CD4-positive, alpha-beta T cell treated with Interleukin-17A for 4 hours (primary cell): ENCODE measurements around the gene HOXA5.

Experiments
- DNase-seq: peaks from one replicate; pipeline ENCODE4 v3.0.0-alpha.2; 2020; ENCODE audit warnings: mixed read lengths

HOXA5 gene

DNA sequence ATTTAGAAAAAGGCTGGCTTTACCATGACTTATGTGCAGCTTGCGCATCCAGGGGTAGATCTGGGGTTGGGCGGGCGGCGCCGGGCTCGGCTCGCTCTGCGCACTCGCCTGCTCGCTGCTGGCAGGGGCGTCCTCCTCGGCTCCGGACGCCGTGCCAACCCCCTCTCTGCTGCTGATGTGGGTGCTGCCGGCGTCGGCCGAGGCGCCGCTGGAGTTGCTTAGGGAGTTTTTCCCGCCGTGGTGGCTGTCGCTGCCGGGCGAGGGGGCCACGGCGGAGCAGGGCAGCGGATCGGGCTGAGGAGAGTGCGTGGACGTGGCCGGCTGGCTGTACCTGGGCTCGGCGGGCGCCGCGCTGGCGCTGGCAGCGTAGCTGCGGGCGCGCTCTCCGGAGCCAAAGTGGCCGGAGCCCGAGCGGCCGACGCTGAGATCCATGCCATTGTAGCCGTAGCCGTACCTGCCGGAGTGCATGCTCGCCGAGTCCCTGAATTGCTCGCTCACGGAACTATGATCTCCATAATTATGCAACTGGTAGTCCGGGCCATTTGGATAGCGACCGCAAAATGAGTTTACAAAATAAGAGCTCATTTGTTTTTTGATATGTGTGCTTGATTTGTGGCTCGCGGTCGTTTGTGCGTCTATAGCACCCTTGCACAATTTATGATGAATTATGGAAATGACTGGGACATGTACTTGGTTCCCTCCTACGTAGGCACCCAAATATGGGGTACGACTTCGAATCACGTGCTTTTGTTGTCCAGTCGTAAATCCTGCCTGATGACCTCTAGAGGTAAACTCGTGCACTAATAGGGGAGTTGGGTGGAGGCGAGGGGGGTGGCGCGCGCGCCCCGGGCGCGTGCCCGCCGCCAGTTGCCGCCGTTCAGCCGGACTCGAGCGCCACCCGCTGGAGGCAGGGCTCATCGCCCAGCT lies at the start of gene HOXA5:
Gene HOXA5, minus strand, starts transcription at position 659 of the 927 bp plus-strand sequence. Its CDS starts 74 bp downstream, at position 585.
- DNase-seq: no peak

DNA sequence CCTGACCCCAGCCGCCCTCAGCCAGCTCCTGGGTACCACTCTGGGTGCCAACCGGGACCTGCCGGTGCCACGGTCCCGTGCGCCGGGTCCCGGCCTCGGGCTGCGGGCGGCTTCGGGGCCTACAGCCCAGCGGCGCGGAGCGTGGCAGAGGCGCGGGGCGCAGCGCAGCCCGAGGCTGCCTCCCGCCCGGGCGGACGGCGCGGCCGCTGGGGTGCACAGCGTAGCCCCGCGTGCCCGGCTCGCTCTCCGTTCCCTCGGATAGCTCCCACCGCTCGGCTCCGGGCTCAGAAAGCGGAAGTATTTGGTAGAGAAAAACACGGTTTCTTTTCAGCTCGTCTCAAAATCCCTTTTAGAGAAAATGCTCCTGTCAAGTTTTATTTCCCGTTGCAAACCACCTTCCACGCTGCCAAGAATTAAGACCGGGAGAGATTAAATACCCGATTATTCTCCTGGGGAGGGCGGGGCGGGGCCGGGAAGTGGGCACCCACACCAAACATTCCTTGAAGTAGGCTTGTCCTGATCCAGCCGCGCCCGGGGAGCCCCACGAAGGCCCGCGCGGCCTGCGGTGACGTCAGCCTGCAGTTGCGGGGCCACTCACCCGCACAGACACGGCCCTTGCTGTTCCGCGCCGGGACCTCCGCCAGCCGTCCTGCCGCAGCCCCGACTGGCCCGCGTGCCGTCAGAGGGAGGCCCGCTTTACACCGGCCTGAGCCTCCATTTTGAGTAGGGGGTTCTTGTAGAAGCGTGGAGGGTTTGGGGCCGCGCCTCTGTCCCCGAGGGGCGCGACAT lies 49.3 kb upstream of the HOXA5 start:
- no peak for DNase-seq

DNA sequence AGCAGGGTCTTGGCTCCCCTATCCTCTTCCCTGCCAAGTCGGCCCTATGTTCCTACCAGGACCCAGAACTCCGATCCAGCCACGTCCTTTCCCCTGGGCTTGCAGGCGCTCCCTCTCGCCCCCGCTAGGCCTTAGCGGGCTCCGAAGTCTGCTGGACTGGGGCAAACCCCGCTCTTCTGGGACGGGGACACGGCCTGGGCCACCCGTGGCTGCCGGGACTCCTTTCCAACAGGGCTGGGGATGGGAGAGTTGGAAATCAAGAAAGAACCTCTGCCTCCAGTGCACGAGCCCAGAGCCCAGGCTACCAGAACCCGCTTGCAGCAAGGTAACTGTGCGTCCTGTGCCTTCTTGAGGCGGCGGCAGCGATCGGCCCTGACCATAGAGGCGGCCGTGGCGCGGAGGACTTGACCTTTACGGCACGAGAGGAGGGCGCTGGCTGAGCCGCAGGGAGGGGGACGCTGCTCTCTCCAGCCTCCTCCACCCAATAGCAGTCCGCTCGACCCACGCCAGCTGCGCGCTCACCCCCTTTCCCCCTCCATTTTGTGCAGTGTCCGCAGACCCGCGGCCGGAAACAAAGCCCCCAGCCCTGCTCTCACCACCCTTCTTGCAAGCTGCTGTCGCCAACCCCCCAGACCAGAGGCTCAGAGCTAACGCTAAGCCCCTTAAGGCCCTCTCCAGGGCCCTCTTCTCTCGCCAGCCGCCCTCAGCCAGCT lies 48.5 kb upstream of the HOXA5 start:
- no peak for DNase-seq

DNA sequence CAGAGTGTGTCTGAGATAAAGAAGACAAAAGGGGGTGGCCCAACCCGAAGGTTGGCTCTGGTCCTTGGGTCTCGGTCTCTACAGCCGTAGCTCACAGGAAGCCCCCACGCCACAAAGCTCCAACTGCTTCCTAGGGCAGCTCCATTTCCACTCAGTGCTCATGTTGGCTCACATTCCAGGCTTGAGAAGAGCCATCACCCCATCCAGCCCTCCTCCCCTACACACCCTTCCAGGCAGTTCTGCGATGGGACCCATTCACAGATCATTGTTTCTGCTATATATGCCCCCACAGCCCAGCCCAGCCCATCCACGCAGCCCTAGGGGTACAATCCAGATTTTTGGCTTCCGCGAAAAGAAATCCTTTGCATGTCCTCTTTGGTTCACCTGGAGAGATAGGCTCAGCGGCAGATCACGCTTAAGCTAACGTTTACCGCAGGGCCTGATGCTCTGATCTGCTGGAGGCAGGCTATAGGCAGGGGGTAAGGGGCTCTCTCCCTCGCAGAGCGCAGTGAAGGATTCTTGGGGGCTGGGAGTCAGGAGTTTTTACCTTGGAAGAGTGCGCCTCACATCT lies 47.8 kb upstream of the HOXA5 start:
- no peak for DNase-seq

DNA sequence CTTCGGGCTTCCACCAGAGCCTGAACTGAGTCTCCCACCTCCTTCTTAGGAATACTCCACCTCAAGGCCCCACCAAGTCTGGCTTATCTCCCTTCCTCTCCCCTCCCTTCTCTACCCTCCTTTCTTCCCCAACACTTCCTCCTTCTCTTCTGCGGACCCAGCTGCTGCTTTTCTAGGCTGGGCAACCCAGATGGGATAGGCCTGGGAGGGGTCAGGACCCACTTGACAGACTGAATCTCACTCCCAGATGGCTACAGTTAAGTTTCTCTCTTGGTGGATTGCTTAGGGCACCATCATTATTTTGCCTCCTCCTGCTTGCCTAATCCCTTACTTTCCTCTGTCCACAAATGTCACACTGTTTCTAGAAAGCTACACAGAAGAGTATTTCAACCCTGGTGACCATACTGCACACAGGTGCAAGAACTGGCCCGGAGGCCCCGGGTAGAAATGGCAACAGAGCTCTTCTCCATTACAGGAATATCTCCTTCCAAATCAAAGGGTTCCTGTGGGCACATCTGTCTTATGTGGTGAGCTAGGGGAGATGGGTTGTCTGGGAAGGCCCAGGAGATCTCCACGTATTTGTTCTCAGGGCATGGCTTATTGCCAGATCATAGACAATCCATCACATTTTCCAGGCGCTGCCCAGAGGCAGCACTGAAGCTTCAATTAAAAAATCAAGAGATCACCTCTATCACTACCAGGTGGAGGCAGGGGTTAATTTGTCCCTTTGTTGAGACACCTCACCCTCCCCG lies 46.7 kb upstream of the HOXA5 start:
- no peak for DNase-seq

DNA sequence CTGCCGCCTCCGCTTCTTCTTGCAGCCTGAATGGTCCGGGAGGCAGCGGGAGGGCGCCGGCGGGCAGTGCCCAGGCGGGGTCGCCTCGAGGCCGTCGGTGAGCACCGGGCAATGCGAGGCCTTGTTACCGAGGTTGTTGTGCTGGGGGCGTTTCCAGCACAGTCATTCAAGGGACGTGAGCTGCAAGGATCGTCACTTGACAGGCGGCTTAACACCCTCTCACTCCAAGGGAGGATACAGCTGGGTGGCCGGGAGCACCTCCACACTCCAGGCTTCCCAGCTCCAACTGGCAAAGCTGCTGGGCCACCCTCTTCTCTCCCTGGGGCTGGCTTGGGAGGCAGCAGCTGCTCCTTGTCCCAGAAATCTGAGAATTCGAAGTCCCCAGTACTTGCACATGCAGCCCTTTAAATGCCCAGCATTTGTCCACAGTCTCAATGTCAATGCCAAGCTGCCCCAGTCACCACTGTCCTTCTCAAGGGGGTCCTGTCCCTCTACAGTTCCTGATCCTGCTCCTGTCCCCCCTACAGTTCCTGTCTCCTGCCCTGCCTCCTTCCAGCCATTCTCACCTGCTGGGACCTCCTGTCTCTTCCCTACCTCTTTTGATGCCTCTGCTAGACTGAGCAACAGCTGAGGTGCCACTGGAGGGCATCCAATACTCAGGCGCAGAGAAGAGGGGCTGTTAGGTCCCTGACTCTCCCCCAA lies 46.0 kb upstream of the HOXA5 start:
- peak; percentile 2 for DNase-seq

DNA sequence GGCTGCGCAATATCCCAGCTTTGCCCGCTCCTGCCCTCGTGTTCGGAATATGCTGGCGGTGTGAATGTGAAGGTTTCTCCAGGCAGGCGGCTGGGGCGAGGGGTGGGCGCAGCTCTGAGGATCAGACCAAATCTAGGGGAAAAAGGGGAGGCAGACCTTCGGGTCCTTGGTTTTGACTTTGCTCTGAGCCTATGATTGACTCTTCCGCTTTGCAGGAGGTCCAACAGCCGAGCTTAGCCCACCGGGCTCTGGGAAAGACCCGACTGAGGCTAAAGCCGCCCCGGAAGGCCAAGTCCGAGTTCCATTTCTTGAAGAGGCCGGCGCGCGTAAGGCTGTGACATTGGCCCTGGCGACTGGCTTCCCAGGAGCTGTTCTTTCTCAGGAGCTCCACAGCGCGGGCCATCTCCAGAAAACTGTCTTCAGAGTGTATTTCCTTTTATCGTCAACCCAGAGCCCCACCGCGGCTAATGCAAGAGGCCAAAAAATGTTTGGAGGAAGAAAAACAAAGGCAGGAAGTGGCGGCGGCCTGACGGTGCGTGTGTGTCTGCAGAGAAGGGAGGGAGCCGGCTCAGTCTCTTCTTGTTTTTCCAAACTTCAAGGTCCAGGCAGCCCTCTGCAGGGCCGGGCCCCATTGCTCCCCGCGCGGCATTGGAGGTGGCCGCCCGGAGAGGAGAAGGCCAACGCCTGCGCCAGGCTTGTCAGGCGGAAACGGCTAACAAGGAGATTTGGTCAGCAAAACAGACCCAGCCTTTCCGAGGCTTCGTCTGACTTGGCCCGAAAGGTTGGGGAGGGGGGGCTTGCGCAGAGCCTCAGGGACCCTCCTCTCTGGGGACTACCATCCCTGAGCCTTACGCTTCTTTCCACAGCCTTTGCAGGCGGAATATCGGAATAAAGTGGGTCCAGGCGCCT lies 45.2 kb upstream of the HOXA5 start:
- peak; percentile 72 for DNase-seq

DNA sequence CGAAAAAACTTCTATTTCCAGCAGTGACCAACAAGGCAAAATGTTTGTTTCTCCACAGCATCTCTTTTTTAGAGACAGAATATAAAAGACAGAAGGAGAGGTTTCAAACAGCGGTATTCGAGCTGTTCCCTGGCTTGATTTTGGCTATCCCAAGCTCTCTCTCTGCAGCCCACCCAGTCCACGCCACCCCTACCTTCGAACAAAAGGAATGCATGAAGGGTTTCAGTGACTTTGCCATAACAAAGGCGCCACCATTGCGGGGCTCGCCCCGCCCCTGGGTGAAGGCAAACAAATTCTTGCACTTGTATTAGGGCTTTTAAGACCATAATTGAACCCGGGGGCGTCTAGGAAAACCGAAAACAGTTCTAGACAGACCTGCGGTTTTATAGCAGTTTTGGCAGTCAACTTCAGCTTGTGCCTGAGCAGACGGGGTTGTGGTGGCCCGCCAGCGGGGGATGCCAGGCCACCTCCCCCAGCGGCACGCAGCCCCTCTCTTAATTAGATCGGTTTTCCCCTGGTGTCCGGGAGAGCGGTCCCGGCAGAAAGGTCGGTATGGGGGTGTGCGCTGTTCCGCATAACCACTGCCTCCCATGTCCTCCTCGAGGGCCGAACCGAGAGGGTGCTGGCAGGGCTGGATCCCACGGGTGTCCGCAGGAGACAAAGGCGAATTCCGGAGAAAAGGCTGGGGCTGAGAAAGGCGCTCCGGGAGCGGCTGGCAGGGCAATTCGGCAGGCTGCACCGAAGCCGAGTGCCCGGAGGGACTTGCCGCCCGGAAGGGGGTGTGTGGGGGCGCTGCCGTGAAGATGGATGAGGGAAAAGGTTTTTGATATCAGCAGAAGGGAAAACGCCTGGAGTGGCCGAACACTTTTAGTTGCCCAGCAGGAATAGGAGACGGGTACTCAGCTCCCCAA lies 44.2 kb upstream of the HOXA5 start:
- DNase-seq: no peak

DNA sequence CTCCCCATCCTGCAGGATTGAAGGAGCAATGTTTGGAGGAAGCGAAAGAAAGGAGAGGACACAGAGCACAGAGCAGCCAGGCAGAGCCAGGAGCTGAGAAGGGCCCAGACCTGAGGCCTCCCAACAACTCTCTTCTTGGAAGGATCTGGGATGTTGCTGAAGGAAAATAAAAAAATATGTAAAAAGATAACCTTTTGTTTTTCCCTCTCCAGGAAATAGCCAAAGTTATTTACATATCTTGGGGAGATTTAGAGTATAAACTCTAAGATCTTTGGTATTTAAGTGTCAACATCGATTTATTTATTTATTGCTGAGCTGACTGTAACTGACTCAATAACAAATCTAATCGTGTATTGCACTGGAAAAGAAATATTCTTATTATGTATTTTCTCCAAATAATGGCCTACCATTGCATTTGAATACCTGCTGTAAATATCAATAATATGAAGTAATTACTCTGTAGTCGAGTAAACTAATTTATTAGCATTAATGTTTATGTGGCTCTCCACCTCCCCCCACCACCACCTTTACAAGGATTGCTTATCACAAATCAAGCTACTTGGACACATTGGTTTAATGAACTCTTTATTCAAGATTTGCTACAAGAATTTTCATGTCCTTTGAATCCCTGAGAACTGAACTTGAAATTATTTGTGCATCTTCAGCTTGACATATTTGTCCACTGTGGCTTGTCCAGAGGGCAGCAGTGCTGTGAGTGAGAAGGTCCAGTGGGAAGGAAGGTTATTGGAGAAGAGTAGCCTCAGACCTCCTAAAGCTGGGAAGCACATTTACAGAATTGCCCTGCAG lies 43.4 kb upstream of the HOXA5 start:
- no peak for DNase-seq

DNA sequence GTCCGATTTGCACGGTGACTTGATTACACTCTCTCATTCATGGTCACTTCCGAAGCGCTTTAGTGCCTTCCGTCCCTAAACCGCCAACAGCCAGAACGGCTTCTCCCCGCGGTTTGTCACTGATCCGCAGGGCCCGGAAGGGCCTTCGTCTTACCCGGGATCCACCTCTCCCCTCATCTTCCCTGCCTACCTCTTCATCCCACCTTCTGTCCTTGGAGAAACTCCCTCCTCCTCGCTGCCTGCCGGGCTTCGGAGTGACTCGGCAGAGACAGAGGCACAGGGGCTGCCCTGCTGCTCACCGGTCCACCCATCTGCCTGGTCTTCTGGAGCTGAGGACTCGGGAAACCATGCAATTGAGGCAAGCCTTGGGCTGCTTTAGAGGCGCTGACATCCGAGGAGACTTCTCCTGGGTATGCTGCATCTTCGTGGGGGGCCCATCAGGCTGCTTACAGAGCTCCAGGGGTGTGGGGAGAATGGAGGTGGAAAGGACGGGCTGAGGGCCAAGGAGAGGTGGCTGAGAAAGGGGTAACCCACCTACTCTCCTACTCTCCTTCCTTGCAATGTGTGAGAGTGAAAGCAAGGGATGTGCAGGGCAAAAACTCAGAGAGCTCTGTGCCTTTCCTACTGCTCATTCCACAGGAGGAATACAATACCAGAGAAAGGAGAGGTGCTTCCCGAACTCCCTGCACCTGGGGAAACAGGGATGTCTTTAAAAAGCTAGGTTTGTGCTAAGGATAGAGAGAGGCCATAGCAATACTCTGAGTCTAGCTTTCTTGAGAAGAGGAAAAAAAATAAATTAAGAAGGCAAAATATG lies 42.6 kb upstream of the HOXA5 start:
- peak; percentile 9 for DNase-seq

DNA sequence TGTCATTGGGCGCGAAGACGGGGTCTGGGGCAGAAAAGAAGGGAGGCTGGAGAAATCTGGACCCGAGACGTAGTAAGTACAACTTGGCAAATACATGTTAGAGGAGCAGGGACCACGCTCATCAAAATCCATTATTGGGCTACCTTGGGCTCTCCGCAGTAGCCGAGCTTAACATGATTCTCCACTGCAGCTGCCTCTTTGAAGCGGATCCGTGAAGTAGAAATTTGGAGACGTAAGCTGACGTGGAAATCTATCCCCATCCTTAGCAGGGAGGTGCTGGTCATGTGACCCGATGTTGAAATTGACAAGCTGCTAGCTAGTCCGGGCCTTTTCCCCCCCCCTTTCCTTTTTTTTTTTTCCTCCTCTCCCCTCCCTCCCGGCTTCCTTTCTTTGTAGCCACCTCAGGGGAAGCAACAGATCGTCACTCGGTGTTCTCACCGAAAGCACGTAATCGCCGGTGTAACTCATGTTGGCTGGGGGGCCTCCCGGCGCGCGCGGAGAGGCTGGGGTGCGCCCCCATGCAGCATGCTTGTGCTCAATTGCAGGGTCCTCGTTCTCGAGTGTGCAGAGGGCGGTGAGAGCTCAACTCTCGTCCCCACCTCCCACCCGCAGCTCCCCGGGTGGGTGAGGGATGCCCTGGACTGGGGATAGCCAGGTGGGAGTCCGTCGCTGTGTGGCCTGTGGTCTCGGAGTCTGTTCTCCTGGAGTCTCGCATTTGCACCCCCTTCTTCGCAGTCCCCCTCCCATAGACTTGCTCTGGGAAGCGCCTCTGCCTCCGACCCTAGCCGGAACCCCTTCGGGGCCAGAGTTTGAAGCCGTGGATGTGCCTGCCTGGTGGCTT lies 41.8 kb upstream of the HOXA5 start, which contains the start of gene HOXA11:
Gene HOXA11, minus strand, starts transcription at position 220 of the 841 bp plus-strand sequence. Its CDS starts 88 bp downstream, at position 132.
- peak; percentile 22 for DNase-seq

DNA sequence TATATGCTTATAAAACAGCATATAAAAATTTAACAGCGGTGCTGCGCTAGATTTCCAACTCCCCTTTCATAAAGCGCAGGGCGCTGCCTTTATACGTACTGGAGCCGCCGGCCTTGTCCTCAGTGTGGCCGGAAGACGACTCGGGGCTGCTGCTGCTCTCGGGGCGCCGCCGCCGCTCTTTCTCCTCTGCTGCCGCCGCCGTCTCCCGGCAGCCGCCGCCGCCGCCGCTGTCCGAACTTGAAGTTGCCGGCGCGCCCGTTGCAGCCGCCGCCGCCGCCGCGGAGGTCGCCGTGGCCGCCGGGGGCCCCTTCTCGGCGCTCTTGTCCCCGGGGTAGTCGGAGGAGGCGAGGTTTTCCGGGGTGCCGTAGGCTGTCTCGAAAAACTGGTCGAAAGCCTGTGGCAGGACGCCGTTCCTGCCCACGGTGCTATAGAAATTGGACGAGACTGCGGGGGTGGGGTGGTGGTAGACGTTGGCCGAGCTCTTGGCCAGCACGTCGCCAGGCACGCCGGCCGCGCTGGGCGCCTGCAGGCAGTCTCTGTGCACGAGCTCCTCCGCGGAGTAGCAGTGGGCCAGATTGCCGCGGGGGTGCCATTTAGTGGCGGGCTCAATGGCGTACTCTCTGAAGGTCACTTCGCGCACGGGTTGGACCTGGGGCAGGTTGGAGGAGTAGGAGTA lies 41.0 kb upstream of the HOXA5 start:
- peak; percentile 51 for DNase-seq

DNA sequence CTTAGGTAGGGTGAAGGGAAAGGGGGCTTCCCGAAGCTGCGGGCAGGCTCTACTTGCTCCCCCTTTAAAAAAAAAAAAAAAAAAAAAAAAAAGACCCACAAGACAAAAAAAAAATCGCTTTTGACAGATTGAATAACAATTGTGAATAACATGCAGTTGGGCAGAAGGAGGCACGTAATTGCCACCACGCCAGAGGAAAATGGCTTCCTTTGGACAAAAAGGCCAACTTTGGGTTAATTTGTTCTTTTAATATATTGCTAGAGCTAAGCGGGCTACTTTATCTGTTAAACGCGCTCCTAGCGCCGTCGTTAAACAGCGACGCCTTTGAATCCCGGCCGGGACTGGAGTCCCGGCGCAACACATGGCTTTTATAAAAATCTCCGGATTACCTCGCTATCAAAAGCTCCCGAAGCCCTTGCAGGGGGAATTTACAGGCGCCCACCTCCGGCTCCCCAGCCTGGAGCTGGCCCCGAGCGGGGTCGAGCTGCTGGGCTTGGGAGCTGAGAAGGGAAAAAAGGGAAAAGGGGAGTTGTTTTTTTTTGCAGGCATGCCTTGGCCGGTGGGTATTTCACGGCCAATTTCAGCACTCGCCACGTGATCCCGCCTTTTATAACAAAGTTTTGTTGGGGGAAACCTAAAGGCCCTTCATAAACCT lies 40.3 kb upstream of the HOXA5 start:
- no peak for DNase-seq

DNA sequence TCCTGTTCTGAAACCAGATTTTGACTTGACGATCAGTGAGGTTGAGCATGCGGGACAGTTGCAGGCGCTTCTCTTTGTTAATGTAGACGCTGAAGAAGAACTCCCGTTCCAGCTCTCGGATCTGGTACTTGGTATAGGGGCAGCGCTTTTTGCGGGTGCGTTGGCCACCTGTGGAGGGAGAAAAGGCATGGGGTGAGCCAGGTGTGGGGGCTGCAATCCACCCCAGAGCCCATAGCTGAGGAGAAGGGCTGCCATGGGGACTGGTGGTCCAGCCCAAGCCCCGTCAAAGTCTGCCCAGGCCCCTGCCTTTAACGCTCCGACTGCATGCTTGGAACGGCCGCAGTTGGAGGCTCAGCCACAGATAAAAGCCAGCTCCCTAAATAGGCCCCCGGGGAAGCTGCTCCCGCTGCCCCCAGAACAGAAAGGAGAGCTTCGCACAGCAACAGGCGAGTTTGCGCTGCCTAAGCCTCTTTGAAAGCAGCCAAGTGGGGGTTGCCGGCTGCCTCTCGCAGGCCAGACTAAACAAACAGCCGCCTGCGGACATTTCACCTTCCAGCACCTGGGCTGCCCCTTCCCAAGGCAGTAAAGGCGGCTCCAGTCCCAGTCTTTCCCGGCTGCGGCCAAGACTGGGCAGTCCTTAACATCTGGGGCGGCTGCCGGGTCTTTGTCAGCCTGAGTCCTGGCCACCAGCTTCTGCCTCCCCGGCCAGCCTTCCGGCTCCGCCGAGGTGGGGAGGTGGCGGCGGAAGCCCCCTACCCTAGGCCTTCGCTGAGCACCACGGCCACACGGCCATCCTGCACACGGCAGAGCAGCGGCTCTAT lies 39.6 kb upstream of the HOXA5 start:
- peak; percentile 4 for DNase-seq
